K562 (cell line): ENCODE measurements around the gene DGUOK. TPM values are rescaled to one million over a fixed set of nuclear protein-coding genes. Genes with fewer than 3 reads are reported as not detected.
A peak's percentile ranks its signal among the peaks of the same experiment; 100 is the strongest.

Source experiments
- ATF1 ChIP-seq, 2 experiments: fragments of 450-650 bp in 1 of 2; IDR thresholded peaks; 2 replicates each; pipeline ENCODE4 v1.6.1; 2016; ENCODE audit warnings: missing compliant biosample characterization in 1 of 2, missing genetic modification characterization in 1 of 2
- BCOR ChIP-seq: fragments of 450-650 bp; IDR thresholded peaks from 2 replicates; pipeline ENCODE4 v1.6.1; 2016
- CREBBP ChIP-seq: IDR thresholded peaks from one replicate; pipeline ENCODE4 v1.6.1; 2012; ENCODE audit warnings: low read depth, mild to moderate bottlenecking, control low read depth, inconsistent platforms, low read length
- EWSR1 ChIP-seq: fragments of 450-650 bp; IDR thresholded peaks from 2 replicates; pipeline ENCODE4 v1.6.1; 2018; ENCODE audit warnings: borderline replicate concordance, mild to moderate bottlenecking, low read depth, moderate library complexity; ENCODE audit not compliant: partially characterized antibody
- GABPA ChIP-seq: fragments of 200-800 bp; sonication (Bioruptor generic); conservative IDR thresholded peaks from 2 replicates; pipeline ENCODE4 v1.6.1; 2016; ENCODE audit warnings: low read depth, missing genetic modification characterization, missing compliant biosample characterization
- ILF3 ChIP-seq: fragments of 450-650 bp; IDR thresholded peaks from 2 replicates; pipeline ENCODE4 v1.6.1; 2018; ENCODE audit warnings: antibody characterized with exemption, mild to moderate bottlenecking, moderate library complexity, borderline replicate concordance
- KDM4B ChIP-seq, 2 experiments: fragments of 450-650 bp in 1 of 2; sonication (generic) in 1 of 2; IDR thresholded peaks; 2 replicates each; pipeline ENCODE4 v1.6.1; 2016 to 2017; ENCODE audit warnings: borderline replicate concordance in 2 of 2, antibody characterized with exemption in 1 of 2, low read depth in 1 of 2, mild to moderate bottlenecking in 1 of 2
- MTA1 ChIP-seq: fragments of 450-650 bp; IDR thresholded peaks from 2 replicates; pipeline ENCODE4 v1.6.1; 2017; ENCODE audit warnings: borderline replicate concordance
- NCOA6 ChIP-seq: fragments of 450-650 bp; IDR thresholded peaks from 2 replicates; pipeline ENCODE4 v1.6.1; 2017; ENCODE audit warnings: mild to moderate bottlenecking
- PCBP1 ChIP-seq: fragments of 200-400 bp; formaldehyde crosslinking; IDR thresholded peaks from 2 replicates; pipeline ENCODE4 v1.6.1; 2018; ENCODE audit warnings: mild to moderate bottlenecking, low read depth, low read length; ENCODE audit not compliant: poor library complexity, severe bottlenecking
- RCOR1 ChIP-seq, 2 experiments: IDR thresholded peaks; 2 replicates each; pipeline ENCODE4 v1.6.1; 2012; ENCODE audit warnings: low read depth in 2 of 2, low read length in 2 of 2, borderline replicate concordance in 1 of 2, improper control_type of control experiment in 1 of 2
- XRCC5 ChIP-seq: fragments of 200-400 bp; formaldehyde crosslinking; IDR thresholded peaks from 2 replicates; pipeline ENCODE4 v1.6.1; 2017; ENCODE audit warnings: low read depth, mild to moderate bottlenecking, low read length
- ZKSCAN8 ChIP-seq: fragments of 200-800 bp; sonication (Bioruptor generic); IDR thresholded peaks from 2 replicates; pipeline ENCODE4 v1.6.1; 2016; ENCODE audit warnings: missing genetic modification characterization, missing compliant biosample characterization
- polyA plus RNA-seq, 8 experiments: library from polyadenylated mRNA; depleted of rRNA in 4 of 8; stranded (reverse) in 5 of 8; unstranded in 3 of 8; fragments of >200 nt; fragmentation: Nextera tagmentation in 2 of 8; fragmentation: Illumina TruSeq in 1 of 8; extraction: Ambion mirVana in 2 of 8; extraction: Trizol in 1 of 8; gene quantifications; 2 replicates each; pipeline versions ENCODE4 v1.2.1 to v1.2.3, GENCODE V29; 2011 to 2014; ENCODE audit warnings: inconsistent platforms in 1 of 8, missing spikeins in 1 of 8
- total RNA-seq, 7 experiments: library from RNA; depleted of rRNA in 6 of 7; stranded (reverse); fragments of >200 nt in 6 of 7; fragmentation: Illumina TruSeq in 2 of 7; extraction: Trizol in 2 of 7; gene quantifications; 2 replicates each; pipeline versions ENCODE4 v1.2.1 to v1.2.3, GENCODE V29; 2011 to 2021; ENCODE audit warnings: low replicate concordance in 1 of 7
- TF ChIP-seq, protein P1 (sequence below): fragments of 450-650 bp; formaldehyde crosslinking; IDR thresholded peaks from 2 replicates; pipeline ENCODE4 v1.4.0; 2022; ENCODE audit warnings: missing genetic modification characterization
- TF ChIP-seq, protein P2 (sequence below), 2 experiments: fragments of 200-800 bp in 1 of 2; sonication (Bioruptor generic) in 1 of 2; sonication (generic) in 1 of 2; formaldehyde crosslinking in 1 of 2; IDR thresholded peaks in 1 of 2; conservative IDR thresholded peaks in 1 of 2; 2 replicates each; pipeline versions ENCODE4 v1.5.0 to v1.6.1; 2016 to 2020; ENCODE audit warnings: missing compliant biosample characterization in 1 of 2, missing genetic modification characterization in 1 of 2, missing genetic modification reagents in 1 of 2
- TF ChIP-seq, protein P3 (sequence below): sonication (generic); formaldehyde crosslinking; IDR thresholded peaks from 2 replicates; pipeline ENCODE4 v1.8.0; 2023; ENCODE audit warnings: missing genetic modification reagents, mild to moderate bottlenecking, borderline replicate concordance

DGUOK gene
- total and polyA plus RNA-seq, 9 of the 15 experiments (the other 6 are each of a cell fraction or from before 2014, with no cell fraction given) = 67.0 to 288 (median 126) TPM

DNA sequence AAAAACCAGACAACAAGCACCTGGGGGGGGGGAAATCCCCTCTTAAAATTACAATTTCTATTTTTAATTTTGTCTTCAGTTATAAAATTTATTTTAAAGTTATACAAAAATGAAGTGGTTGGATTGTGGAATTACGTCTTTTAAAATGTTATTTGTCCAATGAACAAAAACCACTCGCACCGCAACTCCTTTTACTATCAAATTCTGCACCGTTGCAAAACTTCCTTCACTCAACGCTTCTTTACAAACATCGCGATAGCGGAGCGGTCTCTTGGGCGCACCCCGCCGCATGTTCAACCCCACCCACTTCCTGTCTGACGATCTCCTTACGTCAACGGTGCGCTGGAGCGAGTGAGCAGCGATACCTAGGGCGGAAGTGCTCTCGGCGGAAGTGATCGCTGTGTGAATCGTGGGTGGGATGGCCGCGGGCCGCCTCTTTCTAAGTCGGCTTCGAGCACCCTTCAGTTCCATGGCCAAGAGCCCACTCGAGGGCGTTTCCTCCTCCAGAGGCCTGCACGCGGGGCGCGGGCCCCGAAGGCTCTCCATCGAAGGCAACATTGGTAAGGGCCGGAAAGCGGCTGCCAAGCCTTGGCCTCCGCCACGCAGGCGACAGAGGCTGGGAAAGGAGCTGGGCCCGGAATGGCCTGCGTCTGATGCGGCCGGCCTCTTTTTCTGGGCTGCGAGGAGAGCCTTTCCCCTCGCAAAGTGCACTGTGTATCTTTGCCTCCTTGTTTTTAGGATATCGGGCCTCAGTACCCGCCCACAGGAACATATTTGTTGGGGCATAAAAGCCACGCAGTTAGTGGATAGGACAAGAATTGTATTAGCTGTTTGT lies at the start of gene DGUOK (continued):
- TF ChIP-seq, protein P1, sequence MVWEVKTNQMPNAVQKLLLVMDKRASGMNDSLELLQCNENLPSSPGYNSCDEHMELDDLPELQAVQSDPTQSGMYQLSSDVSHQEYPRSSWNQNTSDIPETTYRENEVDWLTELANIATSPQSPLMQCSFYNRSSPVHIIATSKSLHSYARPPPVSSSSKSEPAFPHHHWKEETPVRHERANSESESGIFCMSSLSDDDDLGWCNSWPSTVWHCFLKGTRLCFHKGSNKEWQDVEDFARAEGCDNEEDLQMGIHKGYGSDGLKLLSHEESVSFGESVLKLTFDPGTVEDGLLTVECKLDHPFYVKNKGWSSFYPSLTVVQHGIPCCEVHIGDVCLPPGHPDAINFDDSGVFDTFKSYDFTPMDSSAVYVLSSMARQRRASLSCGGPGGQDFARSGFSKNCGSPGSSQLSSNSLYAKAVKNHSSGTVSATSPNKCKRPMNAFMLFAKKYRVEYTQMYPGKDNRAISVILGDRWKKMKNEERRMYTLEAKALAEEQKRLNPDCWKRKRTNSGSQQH (CRISPR knock-in tag) = 0 out of 2 replicates have a peak, but pooled peaks have one; percentile 33
- TF ChIP-seq ATF1 (CRISPR knock-in tag; IDR thresholded peaks at IDR 0.05) (peak; percentile 63), ATF1 (tag; IDR thresholded peaks at IDR 0.05) (peak; percentile 97), CREBBP (no peak), GABPA (tag) (peak; percentile 96), ILF3 (no peak), XRCC5 (0 out of 2 replicates have a peak, but pooled peaks have one; percentile 59), KDM4B (IDR thresholded peaks at IDR 0.05; ENCODE audit: borderline replicate concordance in 2 of 2, low read depth in 1 of 2) (peak in 1 of 2 experiments; percentile 52; a peak in 1 of 4 replicates), PCBP1 (no peak), NCOA6 (no peak), ZKSCAN8 (no peak), MTA1 (peak; percentile 91), BCOR (no peak), RCOR1 (IDR thresholded peaks at IDR 0.05; ENCODE audit: borderline replicate concordance in 1 of 2, low read depth in 2 of 2, low read length in 2 of 2) (peak in 1 of 2 experiments; percentile 57; a peak in 1 of 4 replicates), EWSR1 (no peak)
- TF ChIP-seq, protein P2, sequence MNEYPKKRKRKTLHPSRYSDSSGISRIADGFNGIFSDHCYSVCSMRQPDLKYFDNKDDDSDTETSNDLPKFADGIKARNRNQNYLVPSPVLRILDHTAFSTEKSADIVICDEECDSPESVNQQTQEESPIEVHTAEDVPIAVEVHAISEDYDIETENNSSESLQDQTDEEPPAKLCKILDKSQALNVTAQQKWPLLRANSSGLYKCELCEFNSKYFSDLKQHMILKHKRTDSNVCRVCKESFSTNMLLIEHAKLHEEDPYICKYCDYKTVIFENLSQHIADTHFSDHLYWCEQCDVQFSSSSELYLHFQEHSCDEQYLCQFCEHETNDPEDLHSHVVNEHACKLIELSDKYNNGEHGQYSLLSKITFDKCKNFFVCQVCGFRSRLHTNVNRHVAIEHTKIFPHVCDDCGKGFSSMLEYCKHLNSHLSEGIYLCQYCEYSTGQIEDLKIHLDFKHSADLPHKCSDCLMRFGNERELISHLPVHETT (CRISPR knock-in tag; conservative IDR thresholded peaks at IDR 0.05 in 1 of 2, IDR thresholded peaks at IDR 0.05 in 1 of 2) = peak in 1 of 2 experiments; percentile 42; a peak in 1 of 4 replicates
- TF ChIP-seq, protein P3, sequence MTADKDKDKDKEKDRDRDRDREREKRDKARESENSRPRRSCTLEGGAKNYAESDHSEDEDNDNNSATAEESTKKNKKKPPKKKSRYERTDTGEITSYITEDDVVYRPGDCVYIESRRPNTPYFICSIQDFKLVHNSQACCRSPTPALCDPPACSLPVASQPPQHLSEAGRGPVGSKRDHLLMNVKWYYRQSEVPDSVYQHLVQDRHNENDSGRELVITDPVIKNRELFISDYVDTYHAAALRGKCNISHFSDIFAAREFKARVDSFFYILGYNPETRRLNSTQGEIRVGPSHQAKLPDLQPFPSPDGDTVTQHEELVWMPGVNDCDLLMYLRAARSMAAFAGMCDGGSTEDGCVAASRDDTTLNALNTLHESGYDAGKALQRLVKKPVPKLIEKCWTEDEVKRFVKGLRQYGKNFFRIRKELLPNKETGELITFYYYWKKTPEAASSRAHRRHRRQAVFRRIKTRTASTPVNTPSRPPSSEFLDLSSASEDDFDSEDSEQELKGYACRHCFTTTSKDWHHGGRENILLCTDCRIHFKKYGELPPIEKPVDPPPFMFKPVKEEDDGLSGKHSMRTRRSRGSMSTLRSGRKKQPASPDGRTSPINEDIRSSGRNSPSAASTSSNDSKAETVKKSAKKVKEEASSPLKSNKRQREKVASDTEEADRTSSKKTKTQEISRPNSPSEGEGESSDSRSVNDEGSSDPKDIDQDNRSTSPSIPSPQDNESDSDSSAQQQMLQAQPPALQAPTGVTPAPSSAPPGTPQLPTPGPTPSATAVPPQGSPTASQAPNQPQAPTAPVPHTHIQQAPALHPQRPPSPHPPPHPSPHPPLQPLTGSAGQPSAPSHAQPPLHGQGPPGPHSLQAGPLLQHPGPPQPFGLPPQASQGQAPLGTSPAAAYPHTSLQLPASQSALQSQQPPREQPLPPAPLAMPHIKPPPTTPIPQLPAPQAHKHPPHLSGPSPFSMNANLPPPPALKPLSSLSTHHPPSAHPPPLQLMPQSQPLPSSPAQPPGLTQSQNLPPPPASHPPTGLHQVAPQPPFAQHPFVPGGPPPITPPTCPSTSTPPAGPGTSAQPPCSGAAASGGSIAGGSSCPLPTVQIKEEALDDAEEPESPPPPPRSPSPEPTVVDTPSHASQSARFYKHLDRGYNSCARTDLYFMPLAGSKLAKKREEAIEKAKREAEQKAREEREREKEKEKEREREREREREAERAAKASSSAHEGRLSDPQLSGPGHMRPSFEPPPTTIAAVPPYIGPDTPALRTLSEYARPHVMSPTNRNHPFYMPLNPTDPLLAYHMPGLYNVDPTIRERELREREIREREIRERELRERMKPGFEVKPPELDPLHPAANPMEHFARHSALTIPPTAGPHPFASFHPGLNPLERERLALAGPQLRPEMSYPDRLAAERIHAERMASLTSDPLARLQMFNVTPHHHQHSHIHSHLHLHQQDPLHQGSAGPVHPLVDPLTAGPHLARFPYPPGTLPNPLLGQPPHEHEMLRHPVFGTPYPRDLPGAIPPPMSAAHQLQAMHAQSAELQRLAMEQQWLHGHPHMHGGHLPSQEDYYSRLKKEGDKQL (CRISPR knock-in tag) = no peak
